Measurements from ENCODE around the gene POU6F2.

GRCh38 chr7:39355664-39356063, 378.0 kb downstream of the POU6F2 start:
- TF ChIP-seq, protein P1, sequence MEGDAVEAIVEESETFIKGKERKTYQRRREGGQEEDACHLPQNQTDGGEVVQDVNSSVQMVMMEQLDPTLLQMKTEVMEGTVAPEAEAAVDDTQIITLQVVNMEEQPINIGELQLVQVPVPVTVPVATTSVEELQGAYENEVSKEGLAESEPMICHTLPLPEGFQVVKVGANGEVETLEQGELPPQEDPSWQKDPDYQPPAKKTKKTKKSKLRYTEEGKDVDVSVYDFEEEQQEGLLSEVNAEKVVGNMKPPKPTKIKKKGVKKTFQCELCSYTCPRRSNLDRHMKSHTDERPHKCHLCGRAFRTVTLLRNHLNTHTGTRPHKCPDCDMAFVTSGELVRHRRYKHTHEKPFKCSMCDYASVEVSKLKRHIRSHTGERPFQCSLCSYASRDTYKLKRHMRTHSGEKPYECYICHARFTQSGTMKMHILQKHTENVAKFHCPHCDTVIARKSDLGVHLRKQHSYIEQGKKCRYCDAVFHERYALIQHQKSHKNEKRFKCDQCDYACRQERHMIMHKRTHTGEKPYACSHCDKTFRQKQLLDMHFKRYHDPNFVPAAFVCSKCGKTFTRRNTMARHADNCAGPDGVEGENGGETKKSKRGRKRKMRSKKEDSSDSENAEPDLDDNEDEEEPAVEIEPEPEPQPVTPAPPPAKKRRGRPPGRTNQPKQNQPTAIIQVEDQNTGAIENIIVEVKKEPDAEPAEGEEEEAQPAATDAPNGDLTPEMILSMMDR (IDR thresholded peaks at IDR 0.05), result no peak
- TF ChIP-seq EZH2 (IDR thresholded peaks at IDR 0.05; ENCODE audit: borderline replicate concordance, insufficient read depth, low read depth, low read length, poor library complexity, severe bottlenecking), result no peak
